Lower lobe of right lung (tissue), 2 donors: ENCODE measurements around the gene MYBPC3. TPM values are rescaled to one million over a fixed set of nuclear protein-coding genes. Genes with fewer than 3 reads are reported as not detected.

ENCODE experiments used
- ATAC-seq, 2 donors: fragments of 200-7000 bp; cut with Tn5 transposase; one replicate each; pipeline ENCODE4 v1.9.1; 2020 to 2022; ENCODE audit warnings: mild to moderate bottlenecking in 2 of 2, moderate library complexity in 2 of 2
- DNase-seq: peaks from one replicate; pipeline ENCODE4 v3.0.0-alpha.2; 2020
- H3K27ac ChIP-seq: fragments of 200-600 bp; one replicate; pipeline ENCODE4 v1.8.0; 2022
- H3K27me3 ChIP-seq: fragments of 200-600 bp; one replicate; pipeline ENCODE4 v1.8.0; 2022; ENCODE audit warnings: low read depth
- H3K36me3 ChIP-seq: fragments of 200-600 bp; one replicate; pipeline ENCODE4 v1.8.0; 2022; ENCODE audit warnings: mild to moderate bottlenecking
- H3K4me1 ChIP-seq: fragments of 200-600 bp; one replicate; pipeline ENCODE4 v1.8.0; 2022
- H3K4me3 ChIP-seq: fragments of 200-600 bp; one replicate; pipeline ENCODE4 v1.8.0; 2022; ENCODE audit warnings: mild to moderate bottlenecking
- H3K9me3 ChIP-seq: fragments of 200-600 bp; one replicate; pipeline ENCODE4 v1.8.0; 2022
- intact Hi-C: fragments of 100-400 bp; cut with DNase I; formaldehyde crosslinking; loops from one replicate; pipeline ENCODE4 v1.11.0; 2022
- total RNA-seq: library from RNA; stranded (reverse); fragmentation: NEBNext Ultra II Directional; extraction: Animal tissue kit (Norgen Biotek cat#: 25700); gene quantifications from one replicate; pipeline ENCODE4 v1.2.1, GENCODE V29; 2021
- TF ChIP-seq, protein P1 (sequence below): fragments of 200-600 bp; IDR thresholded peaks from one replicate; pipeline ENCODE4 v1.8.0; 2022; ENCODE audit warnings: antibody characterized with exemption, mild to moderate bottlenecking
- donor health status: DM: no; HTN: yes; CAD: no; lungs with severe emphysema.

Gene MYBPC3
- total RNA-seq, 1 donor from 2014 or later: 0.86 TPM

DNA sequence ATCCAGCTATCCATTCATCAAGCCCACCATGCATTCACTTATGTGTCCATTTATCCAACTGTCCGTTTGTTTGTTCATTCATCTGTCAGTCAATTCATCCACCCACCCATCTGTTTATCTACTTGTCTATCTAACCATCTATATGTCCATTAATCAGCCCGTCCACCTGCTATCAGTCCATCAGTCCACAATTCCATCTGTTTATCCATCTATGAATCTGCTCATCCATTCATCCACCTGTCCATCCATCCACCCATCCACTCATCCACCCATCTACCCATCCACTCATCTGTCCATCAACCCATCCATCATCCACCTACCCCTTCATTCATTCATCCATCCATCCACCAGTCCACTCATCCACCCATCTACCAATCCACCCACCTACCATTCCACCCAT, 26.8 kb upstream of the MYBPC3 start:
- Histone ChIP-seq H3K4me3 (no peak overlapping the region), H3K9me3 (no peaks in the 10 kb centered on the region), H3K4me1 (peaks cover 11% of the 10 kb centered on the region), H3K27ac (no peak overlapping the region), H3K27me3 (no peaks in the 10 kb centered on the region), H3K36me3 (no peaks in the 10 kb centered on the region)
- DNase-seq: no peak
- intact Hi-C loops: no loop called here
- ATAC-seq: no peak
- TF ChIP-seq, protein P1, sequence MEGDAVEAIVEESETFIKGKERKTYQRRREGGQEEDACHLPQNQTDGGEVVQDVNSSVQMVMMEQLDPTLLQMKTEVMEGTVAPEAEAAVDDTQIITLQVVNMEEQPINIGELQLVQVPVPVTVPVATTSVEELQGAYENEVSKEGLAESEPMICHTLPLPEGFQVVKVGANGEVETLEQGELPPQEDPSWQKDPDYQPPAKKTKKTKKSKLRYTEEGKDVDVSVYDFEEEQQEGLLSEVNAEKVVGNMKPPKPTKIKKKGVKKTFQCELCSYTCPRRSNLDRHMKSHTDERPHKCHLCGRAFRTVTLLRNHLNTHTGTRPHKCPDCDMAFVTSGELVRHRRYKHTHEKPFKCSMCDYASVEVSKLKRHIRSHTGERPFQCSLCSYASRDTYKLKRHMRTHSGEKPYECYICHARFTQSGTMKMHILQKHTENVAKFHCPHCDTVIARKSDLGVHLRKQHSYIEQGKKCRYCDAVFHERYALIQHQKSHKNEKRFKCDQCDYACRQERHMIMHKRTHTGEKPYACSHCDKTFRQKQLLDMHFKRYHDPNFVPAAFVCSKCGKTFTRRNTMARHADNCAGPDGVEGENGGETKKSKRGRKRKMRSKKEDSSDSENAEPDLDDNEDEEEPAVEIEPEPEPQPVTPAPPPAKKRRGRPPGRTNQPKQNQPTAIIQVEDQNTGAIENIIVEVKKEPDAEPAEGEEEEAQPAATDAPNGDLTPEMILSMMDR: no peak

DNA sequence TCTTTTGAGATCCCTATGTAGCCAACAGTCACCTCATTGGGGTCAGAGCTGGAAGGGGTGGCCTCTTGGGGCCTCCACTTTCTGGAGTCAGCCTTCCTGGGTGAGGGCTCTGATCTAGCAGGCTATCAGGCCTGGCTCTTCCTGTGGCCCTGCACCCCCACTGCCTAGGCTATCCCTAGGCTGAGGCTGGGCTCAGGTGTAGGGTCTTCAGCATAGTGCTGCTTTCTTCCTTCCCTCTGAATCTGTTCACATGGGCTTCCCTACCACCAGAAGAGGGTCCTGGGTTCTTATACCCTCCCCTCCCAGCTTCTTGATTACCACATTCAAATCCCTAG, 26.3 kb upstream of the MYBPC3 start:
- Histone ChIP-seq H3K4me3 (peak overlapping the region; percentile 58), H3K27ac (peak overlapping the region; percentile 83), H3K4me1 (peaks cover 16% of the 10 kb centered on the region), H3K9me3 (no peaks in the 10 kb centered on the region), H3K27me3 (no peaks in the 10 kb centered on the region), H3K36me3 (no peaks in the 10 kb centered on the region)
- intact Hi-C loops: no loop called here
- TF ChIP-seq, protein P1: no peak
- ATAC-seq (no peak), DNase-seq (peak; percentile 32)

DNA sequence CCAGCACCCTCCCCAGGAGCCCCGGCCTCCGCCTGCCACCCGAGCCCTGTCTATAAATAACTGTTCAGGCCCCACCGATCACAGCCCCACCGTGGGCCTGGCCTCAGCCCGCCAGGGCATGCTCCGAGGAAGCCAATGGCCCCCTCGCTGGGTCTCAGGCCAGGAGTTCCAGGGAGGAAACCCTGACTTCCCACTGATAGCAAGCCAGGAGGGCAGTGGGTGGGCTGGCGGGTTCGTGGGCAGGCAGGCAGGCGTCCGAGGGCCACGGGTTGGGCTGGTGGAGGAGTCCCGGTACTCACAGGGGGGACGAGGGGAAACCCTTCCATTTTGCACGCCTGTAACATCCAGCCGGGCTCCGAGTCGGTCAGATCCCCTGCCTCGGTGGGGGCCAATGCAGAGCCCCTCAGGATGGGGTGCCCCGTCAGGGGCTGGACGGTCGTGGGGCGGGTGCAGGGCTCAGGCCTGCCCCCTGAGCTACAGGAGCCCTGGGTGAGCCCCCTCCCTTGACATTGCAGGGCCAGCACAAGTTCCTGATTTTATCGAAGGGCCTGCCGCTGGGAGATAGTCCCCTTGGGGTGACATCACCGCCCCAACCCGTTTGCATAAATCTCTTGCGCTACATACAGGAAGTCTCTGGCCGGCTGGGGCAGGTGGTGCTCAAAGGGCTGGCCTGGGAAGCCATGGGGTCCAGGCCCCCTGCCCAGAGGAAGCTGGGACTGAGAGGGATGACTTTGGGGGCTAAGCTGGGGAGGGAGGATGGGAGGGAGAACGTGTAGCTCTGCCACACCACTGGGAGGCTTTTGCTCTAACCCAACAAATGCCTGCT, 25.7 kb upstream of the MYBPC3 start, which contains the start of gene SPI1:
TSS of gene SPI1 (minus strand) at position 538 of the 826 bp plus-strand sequence. CDS start at position 344, 194 bp downstream.
- no peaks in the 10 kb centered on the region for H3K36me3 ChIP-seq
- TF ChIP-seq, protein P1: no peak
- intact Hi-C loops: no loop called here
- H3K4me3 ChIP-seq: peak within 1 kb of the TSS; percentile 58
- H3K9me3 ChIP-seq: no peaks in the 10 kb centered on the region
- no peaks in the 10 kb centered on the region for H3K27me3 ChIP-seq
- peak; percentile 51 to 76 for ATAC-seq
- H3K27ac ChIP-seq: peak within 1 kb of the TSS; percentile 83
- peaks cover 21% of the 10 kb centered on the region for H3K4me1 ChIP-seq
- peak; percentile 91 for DNase-seq

DNA sequence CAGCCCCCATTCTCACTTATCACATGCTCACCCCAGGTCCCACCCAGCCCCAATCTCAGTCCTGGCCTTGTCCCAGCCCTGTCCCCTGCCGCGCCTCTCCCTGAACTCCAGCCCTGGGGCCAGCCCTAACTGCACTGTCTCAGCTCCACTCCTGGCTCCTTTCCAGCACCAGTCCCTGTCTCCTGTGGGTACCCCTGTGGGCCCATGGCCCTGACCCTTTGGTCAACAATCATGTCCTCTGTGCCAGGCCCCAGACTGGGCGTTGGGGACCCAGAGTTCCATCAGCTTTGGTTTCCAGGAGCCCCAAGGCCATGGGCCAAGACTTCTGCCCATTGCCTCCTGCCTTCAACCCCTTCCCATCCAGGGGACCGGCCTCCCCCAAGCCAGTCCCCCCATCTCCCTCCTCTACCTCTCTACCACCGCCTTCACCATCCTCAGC, 25.1 kb upstream of the MYBPC3 start:
- intact Hi-C loops: no loop called here
- Histone ChIP-seq H3K9me3 (no peaks in the 10 kb centered on the region), H3K27ac (peak overlapping the region; percentile 83), H3K36me3 (peaks cover 3% of the 10 kb centered on the region), H3K4me1 (peaks cover 17% of the 10 kb centered on the region), H3K4me3 (peak overlapping the region; percentile 58), H3K27me3 (no peaks in the 10 kb centered on the region)
- TF ChIP-seq, protein P1: no peak
- DNase-seq (no peak), ATAC-seq (peak; percentile 35 to 42)

DNA sequence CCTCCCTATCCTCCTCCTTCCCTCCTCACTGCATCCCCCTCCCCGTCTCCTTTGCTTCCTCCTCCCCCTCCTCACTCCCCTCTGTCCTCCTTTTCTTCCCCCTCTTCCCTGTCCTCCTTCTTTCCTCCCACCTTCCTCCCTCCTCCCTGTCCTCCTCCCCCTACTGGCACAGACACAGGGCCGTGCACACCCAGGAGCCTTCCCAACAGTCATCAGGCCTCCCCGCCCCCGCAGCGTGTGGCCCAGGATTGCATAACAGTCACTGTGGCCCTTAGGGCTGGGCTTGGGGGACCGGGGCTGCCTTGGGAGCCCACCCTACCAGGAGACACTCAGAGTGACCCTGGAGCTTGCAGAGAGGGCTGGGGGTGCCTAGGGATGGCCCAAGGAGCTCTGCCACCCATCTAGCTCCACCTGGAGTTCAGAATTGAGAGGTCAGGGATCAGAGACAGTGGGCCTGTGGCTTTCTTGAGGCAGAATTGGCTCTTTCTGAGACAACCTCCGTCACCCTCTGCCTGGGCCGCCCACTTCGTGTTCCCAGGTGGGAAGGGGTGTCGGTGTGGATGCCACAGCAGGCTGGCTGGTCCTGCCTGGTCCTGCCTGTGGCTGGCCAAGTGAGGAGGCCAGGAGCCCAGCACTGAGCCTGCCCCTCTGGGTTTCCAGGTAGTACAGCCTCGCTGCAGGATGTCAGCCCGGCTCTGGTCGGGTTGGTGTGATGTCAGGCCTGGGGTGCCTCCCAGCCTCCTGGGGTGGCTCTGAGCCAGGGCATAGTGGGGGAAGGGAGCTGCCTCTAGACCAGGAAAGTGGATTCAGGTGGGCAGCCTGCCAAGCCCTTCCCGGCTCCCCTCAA, 24.2 kb upstream of the MYBPC3 start:
- TF ChIP-seq, protein P1: no peak
- no peaks in the 10 kb centered on the region for H3K9me3 ChIP-seq
- ATAC-seq (peak; percentile 59 to 68), DNase-seq (peak; percentile 87)
- peak overlapping the region; percentile 83 for H3K27ac ChIP-seq
- intact Hi-C loops: no loop called here
- peak overlapping the region; percentile 58 for H3K4me3 ChIP-seq
- H3K27me3 ChIP-seq: no peaks in the 10 kb centered on the region
- peaks cover 14% of the 10 kb centered on the region for H3K4me1 ChIP-seq
- H3K36me3 ChIP-seq: peaks cover 9% of the 10 kb centered on the region
